SJSA1 (cell line): ENCODE data around the gene PDGFB. TPM values are rescaled to one million over a fixed set of nuclear protein-coding genes. Genes with fewer than 3 reads are reported as not detected.

Experiments used
- DNase-seq, 2 experiments: peaks; one replicate each; pipeline ENCODE4 v3.0.0-alpha.2; 2015 to 2020; ENCODE audit warnings: low spot score in 2 of 2, low read depth in 1 of 2
- H3K27ac ChIP-seq: fragments of 250-450 bp; sonication (Bioruptor Pico); 2 replicates; pipeline ENCODE4 v1.5.1; 2020; ENCODE audit warnings: mild to moderate bottlenecking, moderate library complexity
- H3K27me3 ChIP-seq: fragments of 250-450 bp; sonication (Bioruptor Pico); replicated peaks from 2 replicates; pipeline ENCODE4 v1.5.1; 2020; ENCODE audit warnings: mild to moderate bottlenecking, moderate library complexity
- H3K36me3 ChIP-seq: fragments of 250-450 bp; sonication (Bioruptor Pico); 2 replicates; pipeline ENCODE4 v1.5.1; 2020; ENCODE audit warnings: mild to moderate bottlenecking
- H3K4me1 ChIP-seq: fragments of 250-450 bp; sonication (Bioruptor Pico); replicated peaks from 2 replicates; pipeline ENCODE4 v1.6.1; 2021; ENCODE audit warnings: mild to moderate bottlenecking
- H3K4me3 ChIP-seq: fragments of 250-450 bp; sonication (Bioruptor Pico); 2 replicates; pipeline ENCODE4 v1.5.1; 2020; ENCODE audit warnings: mild to moderate bottlenecking
- H3K9me3 ChIP-seq: fragments of 250-450 bp; sonication (Bioruptor Pico); replicated peaks from 2 replicates; pipeline ENCODE4 v1.5.1; 2020; ENCODE audit warnings: mild to moderate bottlenecking
- total RNA-seq: library from RNA; depleted of rRNA; stranded (reverse); fragments of >200 nt; shearing (Covaris generic); gene quantifications from 2 replicates; pipeline ENCODE4 v1.2.3, GENCODE V29; 2014

PDGFB gene
- total RNA-seq, 1 experiment from 2014 or later: 0.13 TPM

- no peaks in the 10 kb centered on the region for H3K36me3 ChIP-seq
- DNase-seq: peak in 1 of 2 experiments; percentile 28
- peaks cover 23% of the 10 kb centered on the region for H3K4me1 ChIP-seq
- H3K27me3 ChIP-seq: no peaks in the 10 kb centered on the region
- H3K4me3 ChIP-seq: no peak overlapping the region
- H3K27ac ChIP-seq: no peak overlapping the region
- no peaks in the 10 kb centered on the region for H3K9me3 ChIP-seq
These were observed 29.2 kb downstream of the PDGFB start for GRCh38 chr22:39215426-39216142.

- peak in 1 of 2 experiments; percentile 8 for DNase-seq
- Histone ChIP-seq H3K4me3 (no peak overlapping the region), H3K4me1 (peaks cover 23% of the 10 kb centered on the region), H3K27me3 (no peaks in the 10 kb centered on the region), H3K27ac (no peak overlapping the region), H3K9me3 (no peaks in the 10 kb centered on the region), H3K36me3 (no peaks in the 10 kb centered on the region)
These were observed 29.7 kb downstream of the PDGFB start for GRCh38 chr22:39215070-39215396.

DNA sequence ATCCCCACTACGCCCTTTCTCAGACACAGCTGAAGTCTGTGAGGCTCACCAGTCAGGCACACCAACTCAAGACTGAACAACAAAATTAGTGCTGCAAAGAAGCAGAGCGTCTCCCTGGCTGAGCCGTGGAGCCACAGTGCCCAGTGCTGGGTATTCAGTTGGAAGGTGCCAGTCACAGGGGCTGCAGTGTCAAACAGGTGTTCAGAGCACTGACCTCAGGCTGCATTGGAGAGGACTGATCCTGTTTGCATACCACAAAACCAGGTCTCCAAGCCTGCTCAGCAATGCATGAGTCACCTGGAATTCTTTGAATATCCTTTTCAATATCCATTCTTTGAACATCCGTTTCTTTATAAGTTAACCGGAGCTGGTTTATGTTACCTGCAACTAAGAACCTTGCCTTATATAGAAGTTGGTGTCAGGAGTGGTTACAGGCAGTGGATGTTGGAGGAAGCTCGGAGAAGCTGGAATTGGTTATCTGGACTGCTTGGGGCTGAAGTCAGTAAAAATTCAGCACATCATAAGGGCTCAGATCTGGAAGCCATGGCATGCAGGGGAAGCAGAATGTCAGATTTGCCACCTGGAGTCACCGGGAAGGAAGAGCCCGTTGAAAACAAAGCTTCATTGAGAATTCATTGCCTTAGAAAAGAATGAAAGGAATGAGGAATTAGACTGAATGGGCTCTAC is 30.3 kb downstream of the PDGFB start:
- DNase-seq: peak; percentile 24 to 32
- H3K27me3 ChIP-seq: no peaks in the 10 kb centered on the region
- H3K4me3 ChIP-seq: no peak overlapping the region
- peaks cover 23% of the 10 kb centered on the region for H3K4me1 ChIP-seq
- H3K36me3 ChIP-seq: no peaks in the 10 kb centered on the region
- H3K9me3 ChIP-seq: no peaks in the 10 kb centered on the region
- H3K27ac ChIP-seq: no peak overlapping the region

GRCh38 chr22:39214006-39214382 is 30.8 kb downstream of the PDGFB start:
- Histone ChIP-seq H3K4me1 (peaks cover 23% of the 10 kb centered on the region), H3K9me3 (no peaks in the 10 kb centered on the region), H3K4me3 (no peak overlapping the region), H3K36me3 (no peaks in the 10 kb centered on the region), H3K27me3 (no peaks in the 10 kb centered on the region), H3K27ac (no peak overlapping the region)
- peak in 1 of 2 experiments; percentile 14 for DNase-seq

DNA sequence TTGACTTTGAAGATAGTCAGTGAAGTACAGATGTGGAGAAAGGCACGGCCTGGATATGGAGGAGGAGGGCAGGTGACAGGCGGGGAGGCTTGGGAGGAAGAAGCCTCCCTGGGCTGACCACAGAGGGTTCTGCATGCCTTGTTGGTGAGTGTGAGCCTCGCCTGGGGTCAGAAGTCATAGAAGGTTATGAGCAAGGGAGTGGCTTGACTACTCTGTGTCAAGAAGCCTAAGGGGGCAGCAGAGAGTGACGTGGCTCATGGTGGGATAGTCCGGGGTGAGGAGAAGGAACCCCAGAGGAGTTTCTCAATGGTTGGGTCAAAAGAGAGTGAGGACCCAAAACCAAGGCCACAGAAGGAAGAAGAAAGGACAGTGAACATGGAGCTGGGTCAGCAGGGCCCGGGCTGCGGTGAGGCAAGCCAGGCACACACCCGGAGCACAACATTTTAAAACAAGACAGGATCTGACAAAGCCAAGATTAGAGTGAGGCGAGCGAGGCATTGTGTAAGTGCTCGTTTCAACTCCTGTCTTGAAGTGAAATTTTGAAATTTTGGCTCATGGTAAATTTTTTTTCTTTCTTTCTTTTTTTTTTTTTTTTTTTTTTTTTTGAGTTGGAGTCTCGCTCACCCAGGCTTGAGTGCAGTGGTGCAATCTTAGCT is 31.9 kb downstream of the PDGFB start:
- Histone ChIP-seq H3K36me3 (no peaks in the 10 kb centered on the region), H3K27ac (no peak overlapping the region), H3K27me3 (no peaks in the 10 kb centered on the region), H3K4me1 (peaks cover 23% of the 10 kb centered on the region), H3K4me3 (no peak overlapping the region), H3K9me3 (no peaks in the 10 kb centered on the region)
- peak in 1 of 2 experiments; percentile 46 for DNase-seq

DNA sequence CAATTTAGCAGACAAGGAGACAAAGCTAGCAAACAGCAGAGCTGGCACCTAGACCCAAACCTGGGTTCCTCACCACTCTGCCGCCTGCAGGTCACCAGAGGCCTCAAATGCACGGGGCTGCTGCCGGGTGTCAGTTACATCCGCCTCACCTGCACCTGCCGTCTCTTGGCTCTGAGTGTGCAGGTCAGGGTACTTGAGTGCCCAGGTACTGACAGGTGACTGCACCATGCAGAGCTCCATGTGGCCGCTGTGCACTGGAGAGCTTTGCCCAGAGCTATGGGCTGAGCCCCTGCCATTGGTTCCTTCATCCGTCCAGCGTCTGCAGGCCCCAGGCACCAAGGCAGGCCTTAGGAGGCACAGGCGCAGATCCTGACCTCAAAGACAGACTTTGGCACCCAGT is 35.0 kb downstream of the PDGFB start:
- peak in 1 of 2 experiments; percentile 27 for DNase-seq
- H3K9me3 ChIP-seq: no peaks in the 10 kb centered on the region
- no peaks in the 10 kb centered on the region for H3K27me3 ChIP-seq
- peaks cover 33% of the 10 kb centered on the region for H3K4me1 ChIP-seq
- no peak overlapping the region for H3K4me3 ChIP-seq
- no peaks in the 10 kb centered on the region for H3K36me3 ChIP-seq
- no peak overlapping the region for H3K27ac ChIP-seq

- H3K27me3 ChIP-seq: no peaks in the 10 kb centered on the region
- no peak overlapping the region for H3K4me3 ChIP-seq
- H3K36me3 ChIP-seq: no peaks in the 10 kb centered on the region
- peaks cover 21% of the 10 kb centered on the region for H3K4me1 ChIP-seq
- peak in 1 of 2 experiments; percentile 39 for DNase-seq
- no peaks in the 10 kb centered on the region for H3K9me3 ChIP-seq
- H3K27ac ChIP-seq: no peak overlapping the region
These were observed 36.6 kb downstream of the PDGFB start for GRCh38 chr22:39208013-39208680.

GRCh38 chr22:39207141-39208012 is 37.4 kb downstream of the PDGFB start:
- no peak overlapping the region for H3K4me3 ChIP-seq
- H3K36me3 ChIP-seq: no peaks in the 10 kb centered on the region
- H3K9me3 ChIP-seq: no peaks in the 10 kb centered on the region
- peak in 1 of 2 experiments; percentile 42 for DNase-seq
- H3K27ac ChIP-seq: no peak overlapping the region
- peaks cover 24% of the 10 kb centered on the region for H3K4me1 ChIP-seq
- H3K27me3 ChIP-seq: no peaks in the 10 kb centered on the region

- no peak overlapping the region for H3K4me3 ChIP-seq
- DNase-seq: peak in 1 of 2 experiments; percentile 41
- no peaks in the 10 kb centered on the region for H3K36me3 ChIP-seq
- no peak overlapping the region for H3K27ac ChIP-seq
- H3K27me3 ChIP-seq: no peaks in the 10 kb centered on the region
- H3K4me1 ChIP-seq: peaks cover 26% of the 10 kb centered on the region
- H3K9me3 ChIP-seq: no peaks in the 10 kb centered on the region
These were observed 38.3 kb downstream of the PDGFB start for GRCh38 chr22:39206491-39206890.

DNA sequence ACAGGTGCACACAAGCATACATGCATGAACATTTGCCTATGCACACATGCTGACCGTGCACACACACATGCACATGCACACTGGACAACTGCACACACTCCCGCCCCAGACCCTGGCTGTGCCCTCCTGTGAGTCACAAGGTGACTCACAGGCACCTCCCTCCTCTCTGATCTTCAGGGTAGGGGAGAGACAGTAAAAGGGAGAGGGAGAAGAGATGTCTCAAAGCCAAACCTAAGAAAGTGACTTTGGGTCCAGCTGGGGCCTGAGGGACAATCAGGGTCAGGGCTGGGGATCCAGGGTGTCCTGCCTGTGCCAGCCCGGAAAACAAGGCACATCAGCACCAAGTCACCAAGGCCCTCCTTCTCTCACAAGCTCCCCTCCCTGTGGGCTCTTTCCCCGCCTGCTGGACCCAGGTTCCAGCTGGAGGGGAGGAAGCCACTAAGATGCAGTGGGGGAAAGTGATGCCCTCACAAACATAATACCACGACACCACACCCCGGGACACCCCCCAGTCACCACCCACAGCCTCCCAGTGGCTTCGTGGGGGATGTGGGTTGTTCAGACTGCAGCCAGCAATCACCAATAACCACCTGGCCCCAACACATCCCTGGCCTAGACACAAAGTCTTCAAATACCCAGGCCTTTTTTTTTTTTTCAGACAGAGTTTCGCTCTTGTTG is 39.3 kb downstream of the PDGFB start:
- H3K27ac ChIP-seq: peak overlapping the region; percentile 42
- no peak overlapping the region for H3K4me3 ChIP-seq
- H3K9me3 ChIP-seq: no peaks in the 10 kb centered on the region
- peaks cover 26% of the 10 kb centered on the region for H3K4me1 ChIP-seq
- H3K36me3 ChIP-seq: no peaks in the 10 kb centered on the region
- peak; percentile 69 to 70 for DNase-seq
- no peaks in the 10 kb centered on the region for H3K27me3 ChIP-seq

DNA sequence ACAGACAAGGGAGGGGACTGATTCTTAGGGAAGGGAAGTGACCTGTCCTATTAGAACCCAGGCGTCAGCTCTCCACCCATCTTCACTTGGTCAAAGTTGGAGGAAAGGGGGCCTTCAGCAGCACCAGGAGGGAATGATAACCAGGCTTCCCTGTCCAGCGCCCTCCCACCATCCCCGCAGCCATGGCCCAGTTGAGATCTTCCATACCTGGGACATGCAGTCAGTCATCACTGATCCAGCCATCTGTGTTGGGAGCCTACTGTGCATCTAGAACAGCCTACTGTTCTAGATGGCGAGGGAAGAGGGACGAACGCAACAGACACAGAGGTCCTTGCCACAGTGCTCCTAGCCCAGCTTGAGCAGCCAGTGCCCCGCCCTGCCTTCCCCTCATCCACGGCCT is 40.6 kb downstream of the PDGFB start:
- peak in 1 of 2 experiments; percentile 40 for DNase-seq

DNA sequence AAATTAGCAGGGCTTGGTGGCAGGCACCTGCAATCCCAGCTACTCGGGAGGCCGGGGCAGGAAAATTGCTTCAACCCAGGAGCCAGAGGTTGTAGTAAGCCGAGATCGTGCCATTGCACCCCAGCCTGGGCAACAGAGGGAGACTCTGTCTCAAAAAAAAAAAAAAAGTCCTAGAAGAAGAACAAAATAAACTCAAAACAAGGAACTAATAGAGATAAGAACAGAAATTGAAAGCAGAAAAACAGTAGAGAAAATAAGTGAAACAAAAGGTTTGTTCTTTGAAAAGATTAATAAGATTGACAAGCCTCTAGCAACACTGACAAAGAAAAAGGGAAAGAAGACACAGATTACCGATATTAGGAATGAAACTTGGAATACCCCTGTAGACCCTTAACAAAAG is 47.2 kb downstream of the PDGFB start:
- peak in 1 of 2 experiments; percentile 16 for DNase-seq
- Histone ChIP-seq H3K4me1 (peaks cover 4% of the 10 kb centered on the region), H3K4me3 (no peak overlapping the region), H3K36me3 (no peaks in the 10 kb centered on the region), H3K27ac (no peak overlapping the region), H3K27me3 (no peaks in the 10 kb centered on the region), H3K9me3 (peaks cover 2% of the 10 kb centered on the region)

More for the DNA sequence above, 40.6 kb downstream of the PDGFB start:
- Histone ChIP-seq H3K4me3 (no peak overlapping the region), H3K27me3 (no peaks in the 10 kb centered on the region), H3K36me3 (no peaks in the 10 kb centered on the region), H3K27ac (no peak overlapping the region), H3K9me3 (no peaks in the 10 kb centered on the region; the same call in 1 of the 2 replicates), H3K4me1 (peaks cover 26% of the 10 kb centered on the region)
